Stomach smooth muscle (tissue), 2 donors: ENCODE results near the gene TMEM151A.
A peak's percentile ranks its signal among the peaks of the same experiment; 100 is the strongest.

Experiments
- H3K27ac ChIP-seq: one replicate; pipeline ENCODE4 v1.7.0; 2013; ENCODE audit warnings: mild to moderate bottlenecking, low read length, inconsistent platforms
- H3K27me3 ChIP-seq, 2 donors: one replicate each; pipeline ENCODE4 v1.7.0; 2013; ENCODE audit warnings: low read length in 2 of 2; ENCODE audit not compliant: insufficient read depth in 2 of 2, control insufficient read depth in 1 of 2
- H3K36me3 ChIP-seq, 2 donors: one replicate each; pipeline ENCODE4 v1.7.0; 2013; ENCODE audit warnings: low read length in 2 of 2; ENCODE audit not compliant: control insufficient read depth in 2 of 2, insufficient read depth in 2 of 2
- H3K4me1 ChIP-seq: one replicate; pipeline ENCODE4 v1.7.0; 2013; ENCODE audit warnings: low read length; ENCODE audit not compliant: control insufficient read depth, insufficient read depth
- H3K4me3 ChIP-seq, 2 donors: one replicate each; pipeline ENCODE4 v1.7.0; 2013; ENCODE audit warnings: low read length in 2 of 2
- H3K9ac ChIP-seq, 2 donors: one replicate each; pipeline ENCODE4 v1.7.0; 2013; ENCODE audit warnings: low read length in 2 of 2, mild to moderate bottlenecking in 1 of 2
- H3K9me3 ChIP-seq, 2 donors: one replicate each; pipeline ENCODE4 v1.7.0; 2013; ENCODE audit warnings: low read length in 2 of 2; ENCODE audit not compliant: control insufficient read depth in 2 of 2
- donor health status: healthy.
- donor health status: Pancreatic carcinoma.

TMEM151A gene

GRCh38 chr11:66259956-66260355 is 31.7 kb upstream of the TMEM151A start:
- Histone ChIP-seq H3K9me3 (no peaks in the 10 kb centered on the region), H3K9ac (no peak overlapping the region), H3K36me3 (peaks cover 27 to 38% of the 10 kb centered on the region in 2 donors), H3K4me1 (peaks cover 28% of the 10 kb centered on the region), H3K4me3 (no peak overlapping the region), H3K27me3 (no peaks in the 10 kb centered on the region), H3K27ac (no peak overlapping the region)

GRCh38 chr11:66261578-66261977 is 30.1 kb upstream of the TMEM151A start:
- Histone ChIP-seq H3K36me3 (peaks cover 27 to 41% of the 10 kb centered on the region in 2 donors), H3K27ac (no peak overlapping the region), H3K9ac (no peak overlapping the region), H3K4me1 (peaks cover 39% of the 10 kb centered on the region), H3K27me3 (no peaks in the 10 kb centered on the region), H3K4me3 (no peak overlapping the region), H3K9me3 (no peaks in the 10 kb centered on the region)

GRCh38 chr11:66262191-66262590 is 29.5 kb upstream of the TMEM151A start:
- H3K9me3 ChIP-seq: no peaks in the 10 kb centered on the region
- H3K4me3 ChIP-seq: no peak overlapping the region
- H3K36me3 ChIP-seq: peaks cover 27 to 41% of the 10 kb centered on the region in 2 donors
- no peak overlapping the region for H3K27ac ChIP-seq
- no peaks in the 10 kb centered on the region for H3K27me3 ChIP-seq
- H3K9ac ChIP-seq: no peak overlapping the region
- H3K4me1 ChIP-seq: peaks cover 39% of the 10 kb centered on the region

- Histone ChIP-seq H3K4me1 (peaks cover 38% of the 10 kb centered on the region), H3K27ac (no peak overlapping the region), H3K4me3 (no peak overlapping the region), H3K36me3 (peaks cover 27 to 41% of the 10 kb centered on the region in 2 donors), H3K27me3 (no peaks in the 10 kb centered on the region), H3K9ac (no peak overlapping the region), H3K9me3 (no peaks in the 10 kb centered on the region)
Observed at GRCh38 chr11:66262696-66263095, 29.0 kb upstream of the TMEM151A start.

GRCh38 chr11:66263231-66263630 is 28.5 kb upstream of the TMEM151A start:
- no peaks in the 10 kb centered on the region for H3K27me3 ChIP-seq
- no peak overlapping the region for H3K4me3 ChIP-seq
- peaks cover 37% of the 10 kb centered on the region for H3K4me1 ChIP-seq
- peaks cover 27 to 41% of the 10 kb centered on the region in 2 donors for H3K36me3 ChIP-seq
- H3K9me3 ChIP-seq: no peaks in the 10 kb centered on the region
- H3K27ac ChIP-seq: no peak overlapping the region
- no peak overlapping the region for H3K9ac ChIP-seq

GRCh38 chr11:66263785-66264184 is 27.9 kb upstream of the TMEM151A start:
- H3K27ac ChIP-seq: no peak overlapping the region

GRCh38 chr11:66264383-66264782 is 27.3 kb upstream of the TMEM151A start:
- Histone ChIP-seq H3K27me3 (no peaks in the 10 kb centered on the region), H3K9me3 (no peaks in the 10 kb centered on the region), H3K36me3 (peaks cover 27 to 39% of the 10 kb centered on the region in 2 donors), H3K27ac (peak overlapping the region; percentile 24), H3K4me3 (no peak overlapping the region), H3K9ac (no peak overlapping the region), H3K4me1 (peaks cover 31% of the 10 kb centered on the region)

More at GRCh38 chr11:66263785-66264184, 27.9 kb upstream of the TMEM151A start:
- Histone ChIP-seq H3K9me3 (no peaks in the 10 kb centered on the region), H3K9ac (no peak overlapping the region), H3K27me3 (no peaks in the 10 kb centered on the region), H3K36me3 (peaks cover 27 to 41% of the 10 kb centered on the region in 2 donors), H3K4me3 (no peak overlapping the region), H3K4me1 (peaks cover 32% of the 10 kb centered on the region)

GRCh38 chr11:66264914-66265313 is 26.8 kb upstream of the TMEM151A start:
- Histone ChIP-seq H3K27me3 (no peaks in the 10 kb centered on the region), H3K9ac (no peak overlapping the region), H3K36me3 (peaks cover 27 to 36% of the 10 kb centered on the region in 2 donors), H3K4me3 (no peak overlapping the region), H3K27ac (peak overlapping the region; percentile 24), H3K9me3 (no peaks in the 10 kb centered on the region), H3K4me1 (peaks cover 32% of the 10 kb centered on the region)

GRCh38 chr11:66265531-66266377 is 25.9 kb upstream of the TMEM151A start:
- H3K9me3 ChIP-seq: no peaks in the 10 kb centered on the region
- peak overlapping the region in 1 of 2 donors; percentile 81 for H3K4me3 ChIP-seq
- H3K9ac ChIP-seq: no peak overlapping the region
- H3K4me1 ChIP-seq: peaks cover 36% of the 10 kb centered on the region
- H3K36me3 ChIP-seq: peaks cover 27 to 35% of the 10 kb centered on the region in 2 donors
- peak overlapping the region; percentile 98 for H3K27ac ChIP-seq
- no peaks in the 10 kb centered on the region for H3K27me3 ChIP-seq

GRCh38 chr11:66266378-66267038 is 25.2 kb upstream of the TMEM151A start:
- Histone ChIP-seq H3K9me3 (no peaks in the 10 kb centered on the region), H3K27ac (peak overlapping the region; percentile 98), H3K4me3 (peak overlapping the region; percentile 77 to 81), H3K9ac (peak overlapping the region; percentile 72 to 74), H3K4me1 (peaks cover 39% of the 10 kb centered on the region), H3K27me3 (no peaks in the 10 kb centered on the region), H3K36me3 (peaks cover 24 to 29% of the 10 kb centered on the region in 2 donors)
